AG09309 (cell line): ENCODE measurements around the gene IFI27L1.
"Not testable (repeated sequence)": the region's sequence is repeated elsewhere in the genome, so short reads cannot be mapped to it uniquely, and the experiment has no call there.

Source experiments
- DNase-seq: peaks from one replicate; pipeline ENCODE4 v3.0.0-alpha.2; 2010; ENCODE audit warnings: low read depth
- H3K4me3 ChIP-seq: 2 replicates; pipeline ENCODE4 v1.5.1; 2011; ENCODE audit warnings: mild to moderate bottlenecking, low read depth, low read length, moderate library complexity; ENCODE audit not compliant: control insufficient read depth
- CTCF ChIP-seq: IDR thresholded peaks from 2 replicates; pipeline ENCODE4 v1.5.1; 2011; ENCODE audit warnings: mild to moderate bottlenecking, low read depth, low read length, inconsistent platforms; ENCODE audit not compliant: insufficient read depth, control insufficient read depth; ENCODE audit errors: missing control alignments

Gene IFI27L1

DNA sequence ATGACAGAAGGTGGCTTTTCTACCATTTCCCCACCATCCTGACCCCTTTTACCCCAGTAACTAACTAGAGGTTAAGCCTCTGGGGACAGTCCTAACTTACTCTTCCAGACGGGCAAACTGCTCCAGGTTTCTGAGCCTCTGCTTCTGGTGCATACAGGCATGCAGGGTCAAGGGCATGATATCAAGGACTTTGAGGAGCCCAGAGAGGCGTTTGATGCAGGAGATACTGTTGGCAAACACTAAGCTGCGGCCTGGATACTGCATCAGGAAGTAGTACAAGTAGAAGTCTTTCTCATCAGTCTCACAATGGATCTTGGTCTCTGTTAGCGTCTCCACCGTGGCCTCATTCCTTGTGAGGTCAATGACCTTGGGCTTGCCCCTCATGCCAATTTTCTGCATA, 21.1 kb upstream of the IFI27L1 start:
- TF ChIP-seq CTCF = no peak
- no peak for DNase-seq
- no peak overlapping the region for H3K4me3 ChIP-seq

DNA sequence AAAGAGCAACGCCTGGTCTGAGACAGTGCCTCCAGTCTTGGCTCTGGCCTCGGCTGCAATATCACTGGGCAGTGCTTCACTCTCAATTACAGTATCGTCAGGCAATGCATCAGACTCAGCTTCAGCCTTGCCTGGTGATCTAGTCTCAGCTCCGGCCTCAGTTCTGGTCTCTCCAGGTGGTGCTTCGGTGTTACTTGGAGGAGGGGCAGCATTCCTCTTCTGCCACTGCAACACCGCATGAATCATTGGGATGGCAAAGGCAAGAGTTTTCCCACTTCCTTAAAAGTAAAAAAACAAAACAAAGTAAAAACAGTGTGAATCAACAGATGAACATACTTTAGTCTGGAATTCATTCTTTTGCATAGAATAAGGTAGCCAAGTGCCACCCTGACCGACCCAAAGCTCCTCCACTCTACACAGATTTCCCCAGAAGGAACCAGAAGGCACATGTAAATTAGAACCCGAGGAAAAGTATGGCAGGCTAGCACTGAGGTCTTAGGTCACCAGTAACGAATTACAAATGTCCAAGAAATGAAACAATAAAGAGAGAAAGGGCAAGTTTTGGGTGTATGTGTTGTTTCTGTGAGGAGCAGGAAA, 18.7 kb upstream of the IFI27L1 start:
- no peak overlapping the region for H3K4me3 ChIP-seq
- DNase-seq = peak; percentile 17
- no peak for TF ChIP-seq CTCF

GRCh38 chr14:94066089-94066676, 14.9 kb upstream of the IFI27L1 start:
- DNase-seq = no peak
- no peak overlapping the region for H3K4me3 ChIP-seq
- no peak for TF ChIP-seq CTCF

DNA sequence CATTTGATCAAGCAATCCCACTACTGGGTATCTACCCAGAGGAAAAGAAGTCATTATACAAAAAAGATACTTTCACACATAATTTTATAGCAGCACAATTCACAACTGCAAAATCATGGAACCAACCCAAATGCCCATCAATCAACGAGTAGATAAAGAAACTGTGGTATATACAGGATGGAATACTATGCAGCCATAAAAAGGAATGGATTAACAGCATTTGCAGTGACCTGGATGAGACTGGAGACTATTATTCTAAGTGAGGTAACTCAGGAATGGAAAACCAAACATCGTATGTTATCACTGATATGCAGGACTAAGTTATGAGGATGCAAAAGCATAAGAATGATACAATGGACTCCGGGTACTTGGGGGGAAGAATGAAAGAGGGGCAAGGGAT, 9.0 kb upstream of the IFI27L1 start:
- H3K4me3 ChIP-seq, DNase-seq: not testable (repeated sequence)

GRCh38 chr14:94074534-94074933, 6.6 kb upstream of the IFI27L1 start:
- no peak overlapping the region for H3K4me3 ChIP-seq
- TF ChIP-seq CTCF = no peak
- DNase-seq = no peak

GRCh38 chr14:94075008-94075407, 6.1 kb upstream of the IFI27L1 start:
- no peak for TF ChIP-seq CTCF
- H3K4me3 ChIP-seq = no peak overlapping the region
- no peak for DNase-seq

DNA sequence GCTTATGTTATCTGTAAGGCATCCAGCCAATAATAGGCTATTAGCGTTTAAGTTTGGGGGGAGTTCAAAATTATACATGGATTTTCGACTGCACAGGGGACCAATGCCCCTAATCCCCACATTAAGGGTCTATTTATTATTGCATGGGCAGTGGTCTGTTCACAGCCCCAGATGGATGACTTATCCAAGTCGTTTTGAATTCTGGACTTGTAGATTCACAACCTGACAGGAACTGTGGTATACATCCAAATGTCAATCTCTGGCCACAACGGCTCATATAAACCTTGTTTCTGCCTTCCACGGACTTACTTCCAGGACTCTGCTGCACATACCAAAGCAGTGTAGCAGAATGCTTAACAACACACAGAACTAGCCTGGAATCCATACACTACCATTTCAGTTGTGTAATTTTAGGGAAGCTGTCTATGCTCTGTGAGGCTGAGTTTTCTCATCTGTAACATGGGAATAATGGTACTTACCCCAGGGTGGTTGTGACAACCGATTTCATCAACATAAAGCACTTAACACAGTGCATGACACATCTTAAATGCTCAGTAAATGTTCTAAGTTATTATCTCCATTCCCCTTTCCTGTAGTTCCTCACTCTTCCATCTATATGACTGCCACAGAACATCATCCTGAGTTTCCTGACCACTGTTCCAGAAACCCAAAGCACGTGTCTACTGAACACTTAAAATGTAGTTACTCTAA, 3.8 kb upstream of the IFI27L1 start:
- TF ChIP-seq CTCF = no peak
- DNase-seq = no peak
- H3K4me3 ChIP-seq = no peak overlapping the region
